HepG2 (cell line): ENCODE data around the gene SNRPD3. TPM values are rescaled to one million over a fixed set of nuclear protein-coding genes. Genes with fewer than 3 reads are reported as not detected.

Source experiments
- CBX1 ChIP-seq: IDR thresholded peaks from one replicate; pipeline ENCODE4 v1.6.1; 2016; ENCODE audit warnings: antibody characterized with exemption, low read depth
- CEBPB ChIP-seq: IDR thresholded peaks from 2 replicates; pipeline ENCODE4 v1.6.1; 2011; ENCODE audit warnings: low read depth, low read length, improper control_type of control experiment, borderline replicate concordance
- FOXA1 ChIP-seq, 2 experiments: fragments of 450-650 bp in 1 of 2; sonication (generic) in 1 of 2; formaldehyde crosslinking in 1 of 2; IDR thresholded peaks; 2 replicates each; pipeline versions ENCODE4 v1.4.0 to v1.6.1; 2016 to 2020; ENCODE audit warnings: missing genetic modification reagents in 1 of 2
- GABPA ChIP-seq, 2 experiments: IDR thresholded peaks; 2 replicates each; pipeline ENCODE4 v1.6.1; 2011 to 2016; ENCODE audit warnings: low read depth in 2 of 2, low read length in 1 of 2, missing biosample characterization in 1 of 2, missing genetic modification characterization in 1 of 2
- HCFC1 ChIP-seq: fragments of 150-350 bp; IDR thresholded peaks from 2 replicates; pipeline ENCODE4 v1.6.1; 2014; ENCODE audit warnings: low read depth, low read length
- MBD4 ChIP-seq: IDR thresholded peaks from 2 replicates; pipeline ENCODE4 v1.6.1; 2012; ENCODE audit warnings: low read length, inconsistent platforms, borderline replicate concordance
- MTA3 ChIP-seq: sonication (generic); formaldehyde crosslinking; IDR thresholded peaks from 2 replicates; pipeline ENCODE4 v1.4.0; 2020; ENCODE audit warnings: missing genetic modification reagents
- ONECUT2 ChIP-seq: sonication (generic); formaldehyde crosslinking; IDR thresholded peaks from 2 replicates; pipeline ENCODE4 v1.4.0; 2020; ENCODE audit warnings: missing genetic modification reagents
- RELA ChIP-seq: sonication (generic); formaldehyde crosslinking; IDR thresholded peaks from 2 replicates; pipeline ENCODE4 v1.4.0; 2020; ENCODE audit warnings: missing genetic modification reagents
- SMC3 ChIP-seq: IDR thresholded peaks from 2 replicates; pipeline ENCODE4 v1.6.1; 2011; ENCODE audit warnings: low read length, improper control_type of control experiment
- TRIM24 ChIP-seq: sonication (generic); formaldehyde crosslinking; IDR thresholded peaks from 2 replicates; pipeline ENCODE4 v1.8.0; 2022; ENCODE audit warnings: mild to moderate bottlenecking, missing genetic modification reagents
- ZNF251 ChIP-seq: sonication (generic); formaldehyde crosslinking; IDR thresholded peaks from 2 replicates; pipeline ENCODE4 v1.9.0; 2021; ENCODE audit warnings: mild to moderate bottlenecking, missing genetic modification reagents
- ZNF326 ChIP-seq: sonication (generic); formaldehyde crosslinking; IDR thresholded peaks from 2 replicates; pipeline ENCODE4 v1.4.0; 2020; ENCODE audit warnings: missing genetic modification reagents, borderline replicate concordance
- ZNF343 ChIP-seq: sonication (generic); formaldehyde crosslinking; IDR thresholded peaks from 2 replicates; pipeline ENCODE4 v1.4.0; 2020; ENCODE audit warnings: mild to moderate bottlenecking, missing genetic modification reagents
- ZNF383 ChIP-seq: sonication (generic); formaldehyde crosslinking; IDR thresholded peaks from 2 replicates; pipeline ENCODE4 v1.4.0; 2020; ENCODE audit warnings: missing genetic modification reagents, mild to moderate bottlenecking, borderline replicate concordance
- ZNF569 ChIP-seq: sonication (generic); formaldehyde crosslinking; IDR thresholded peaks from 2 replicates; pipeline ENCODE4 v1.5.0; 2020; ENCODE audit warnings: mild to moderate bottlenecking, missing genetic modification reagents, moderate library complexity, borderline replicate concordance
- ZNF572 ChIP-seq: sonication (generic); formaldehyde crosslinking; IDR thresholded peaks from 2 replicates; pipeline ENCODE4 v1.5.1; 2020; ENCODE audit warnings: mild to moderate bottlenecking, missing genetic modification reagents
- ZNF577 ChIP-seq: sonication (generic); formaldehyde crosslinking; IDR thresholded peaks from 2 replicates; pipeline ENCODE4 v1.4.0; 2020; ENCODE audit warnings: mild to moderate bottlenecking, low read depth, missing genetic modification reagents, borderline replicate concordance
- ZNF720 ChIP-seq: sonication (generic); formaldehyde crosslinking; IDR thresholded peaks from 2 replicates; pipeline ENCODE4 v1.4.0; 2020; ENCODE audit warnings: missing genetic modification reagents
- ZNF747 ChIP-seq: sonication (generic); formaldehyde crosslinking; IDR thresholded peaks from 2 replicates; pipeline ENCODE4 v1.8.1; 2023; ENCODE audit warnings: missing genetic modification reagents, mild to moderate bottlenecking, borderline replicate concordance
- polyA plus RNA-seq, 8 experiments: library from polyadenylated mRNA; depleted of rRNA in 3 of 8; stranded (reverse) in 7 of 8; unstranded in 1 of 8; fragments of >200 nt; fragmentation: Illumina TruSeq in 4 of 8; extraction: Trizol in 4 of 8; gene quantifications; 2 replicates each; pipeline versions ENCODE4 v1.2.1 to v1.2.3, GENCODE V29; 2011 to 2016; ENCODE audit warnings: low read depth in 4 of 8, missing spikeins in 1 of 8, mixed read lengths in 1 of 8; ENCODE audit not compliant: insufficient read depth in 1 of 8
- total RNA-seq, 5 experiments: library from RNA; depleted of rRNA; stranded (reverse); fragments of >200 nt; fragmentation: Illumina TruSeq; extraction: Trizol; gene quantifications; 2 replicates each; pipeline ENCODE4 v1.2.3, GENCODE V29; 2016; ENCODE audit warnings: low read depth in 1 of 5
- TF ChIP-seq, protein P1 (sequence below): IDR thresholded peaks from 2 replicates; pipeline ENCODE4 v1.4.0; 2020; ENCODE audit warnings: mild to moderate bottlenecking, missing genetic modification reagents
- TF ChIP-seq, protein P2 (sequence below): sonication (generic); formaldehyde crosslinking; IDR thresholded peaks from 2 replicates; pipeline ENCODE4 v1.5.1; 2020; ENCODE audit warnings: mild to moderate bottlenecking, missing genetic modification reagents, moderate library complexity
- TF ChIP-seq, protein P3 (sequence below): sonication (generic); formaldehyde crosslinking; IDR thresholded peaks from 2 replicates; pipeline ENCODE4 v1.5.1; 2020; ENCODE audit warnings: mild to moderate bottlenecking, missing genetic modification reagents, borderline replicate concordance

Gene SNRPD3
- total and polyA plus RNA-seq, 2 of the 13 experiments (the other 11 are each of a cell fraction or from before 2014, with no cell fraction given): 110 to 209 TPM

DNA sequence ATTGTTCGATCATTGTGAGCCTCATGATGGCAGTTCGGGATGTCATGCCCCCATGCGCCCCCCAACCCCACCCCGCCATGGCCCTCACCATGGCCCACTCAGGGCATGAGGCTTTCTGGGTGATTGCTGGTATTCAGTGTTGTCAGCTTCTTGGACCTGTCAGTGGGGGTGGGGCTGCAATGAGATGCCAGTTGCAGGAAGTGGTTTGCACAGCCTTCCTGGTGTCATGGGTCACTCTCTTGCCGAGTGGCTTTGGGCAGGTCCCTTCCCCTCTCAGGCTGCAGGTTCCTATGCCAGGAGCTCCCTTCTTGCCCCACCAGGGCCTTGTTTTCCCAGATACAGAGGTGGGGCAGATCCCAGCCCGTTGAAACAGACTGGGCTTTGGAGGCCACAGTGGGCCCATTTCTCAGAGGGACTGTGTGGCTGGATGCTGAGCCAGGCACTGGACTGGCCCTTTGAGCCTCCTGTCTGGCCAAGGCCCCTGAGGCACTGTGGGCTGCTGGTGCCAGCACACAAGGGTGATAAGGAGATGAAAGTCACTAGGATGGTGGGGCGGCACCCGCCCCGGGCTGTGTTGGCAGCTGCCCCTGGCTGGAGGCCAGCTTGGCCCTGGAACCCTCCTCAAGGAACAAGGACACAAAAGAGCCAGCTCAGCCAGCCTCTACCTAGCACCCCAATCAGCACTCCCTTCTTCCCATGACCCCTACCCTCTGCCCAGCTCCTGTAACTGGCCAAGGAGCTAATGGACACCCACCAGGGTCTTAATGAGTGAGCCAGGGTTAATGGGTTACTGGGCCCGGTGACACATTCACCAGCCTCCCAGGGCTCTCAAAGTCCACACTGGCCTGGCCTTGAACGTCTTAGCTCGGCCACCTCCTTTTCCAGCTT lies 45.7 kb downstream of the SNRPD3 start (continued):
- TF ChIP-seq TRIM24 (CRISPR knock-in tag) (no peak), ZNF747 (CRISPR knock-in tag) (no peak), ZNF326 (CRISPR knock-in tag) (no peak), CEBPB (no peak), SMC3 (no peak), MBD4 (no peak), CBX1 (no peak), ZNF572 (no peak), ZNF569 (no peak), ZNF720 (CRISPR knock-in tag) (no peak), GABPA (IDR thresholded peaks at IDR 0.05; ENCODE audit: low read depth, low read length) (no peak), GABPA (CRISPR knock-in tag; IDR thresholded peaks at IDR 0.05; ENCODE audit: low read depth) (no peak), RELA (CRISPR knock-in tag) (no peak), MTA3 (no peak), ZNF383 (no peak), HCFC1 (no peak), ZNF251 (no peak), FOXA1 (IDR thresholded peaks at IDR 0.05) (no peak), FOXA1 (CRISPR knock-in tag; IDR thresholded peaks at IDR 0.05) (no peak), ONECUT2 (CRISPR knock-in tag) (no peak), ZNF577 (CRISPR knock-in tag) (no peak), ZNF343 (no peak)
- TF ChIP-seq, protein P1, sequence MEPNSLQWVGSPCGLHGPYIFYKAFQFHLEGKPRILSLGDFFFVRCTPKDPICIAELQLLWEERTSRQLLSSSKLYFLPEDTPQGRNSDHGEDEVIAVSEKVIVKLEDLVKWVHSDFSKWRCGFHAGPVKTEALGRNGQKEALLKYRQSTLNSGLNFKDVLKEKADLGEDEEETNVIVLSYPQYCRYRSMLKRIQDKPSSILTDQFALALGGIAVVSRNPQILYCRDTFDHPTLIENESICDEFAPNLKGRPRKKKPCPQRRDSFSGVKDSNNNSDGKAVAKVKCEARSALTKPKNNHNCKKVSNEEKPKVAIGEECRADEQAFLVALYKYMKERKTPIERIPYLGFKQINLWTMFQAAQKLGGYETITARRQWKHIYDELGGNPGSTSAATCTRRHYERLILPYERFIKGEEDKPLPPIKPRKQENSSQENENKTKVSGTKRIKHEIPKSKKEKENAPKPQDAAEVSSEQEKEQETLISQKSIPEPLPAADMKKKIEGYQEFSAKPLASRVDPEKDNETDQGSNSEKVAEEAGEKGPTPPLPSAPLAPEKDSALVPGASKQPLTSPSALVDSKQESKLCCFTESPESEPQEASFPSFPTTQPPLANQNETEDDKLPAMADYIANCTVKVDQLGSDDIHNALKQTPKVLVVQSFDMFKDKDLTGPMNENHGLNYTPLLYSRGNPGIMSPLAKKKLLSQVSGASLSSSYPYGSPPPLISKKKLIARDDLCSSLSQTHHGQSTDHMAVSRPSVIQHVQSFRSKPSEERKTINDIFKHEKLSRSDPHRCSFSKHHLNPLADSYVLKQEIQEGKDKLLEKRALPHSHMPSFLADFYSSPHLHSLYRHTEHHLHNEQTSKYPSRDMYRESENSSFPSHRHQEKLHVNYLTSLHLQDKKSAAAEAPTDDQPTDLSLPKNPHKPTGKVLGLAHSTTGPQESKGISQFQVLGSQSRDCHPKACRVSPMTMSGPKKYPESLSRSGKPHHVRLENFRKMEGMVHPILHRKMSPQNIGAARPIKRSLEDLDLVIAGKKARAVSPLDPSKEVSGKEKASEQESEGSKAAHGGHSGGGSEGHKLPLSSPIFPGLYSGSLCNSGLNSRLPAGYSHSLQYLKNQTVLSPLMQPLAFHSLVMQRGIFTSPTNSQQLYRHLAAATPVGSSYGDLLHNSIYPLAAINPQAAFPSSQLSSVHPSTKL (CRISPR knock-in tag): peak; percentile 61
- TF ChIP-seq, protein P2, sequence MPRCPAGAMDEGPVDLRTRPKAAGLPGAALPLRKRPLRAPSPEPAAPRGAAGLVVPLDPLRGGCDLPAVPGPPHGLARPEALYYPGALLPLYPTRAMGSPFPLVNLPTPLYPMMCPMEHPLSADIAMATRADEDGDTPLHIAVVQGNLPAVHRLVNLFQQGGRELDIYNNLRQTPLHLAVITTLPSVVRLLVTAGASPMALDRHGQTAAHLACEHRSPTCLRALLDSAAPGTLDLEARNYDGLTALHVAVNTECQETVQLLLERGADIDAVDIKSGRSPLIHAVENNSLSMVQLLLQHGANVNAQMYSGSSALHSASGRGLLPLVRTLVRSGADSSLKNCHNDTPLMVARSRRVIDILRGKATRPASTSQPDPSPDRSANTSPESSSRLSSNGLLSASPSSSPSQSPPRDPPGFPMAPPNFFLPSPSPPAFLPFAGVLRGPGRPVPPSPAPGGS (CRISPR knock-in tag): no peak
- TF ChIP-seq, protein P3, sequence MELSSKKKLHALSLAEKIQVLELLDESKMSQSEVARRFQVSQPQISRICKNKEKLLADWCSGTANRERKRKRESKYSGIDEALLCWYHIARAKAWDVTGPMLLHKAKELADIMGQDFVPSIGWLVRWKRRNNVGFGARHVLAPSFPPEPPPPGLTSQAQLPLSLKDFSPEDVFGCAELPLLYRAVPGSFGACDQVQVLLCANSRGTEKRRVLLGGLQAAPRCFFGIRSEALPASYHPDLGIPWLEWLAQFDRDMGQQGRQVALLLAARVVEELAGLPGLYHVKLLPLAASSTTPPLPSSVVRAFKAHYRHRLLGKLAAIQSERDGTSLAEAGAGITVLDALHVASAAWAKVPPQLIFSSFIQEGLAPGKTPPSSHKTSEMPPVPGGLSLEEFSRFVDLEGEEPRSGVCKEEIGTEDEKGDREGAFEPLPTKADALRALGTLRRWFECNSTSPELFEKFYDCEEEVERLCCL: no peak
